H9 (cell line): Measurements from ENCODE around the gene PGS1. TPM values are rescaled to one million over a fixed set of nuclear protein-coding genes. Genes with fewer than 3 reads are reported as not detected.
A peak's percentile ranks its signal among the peaks of the same experiment; 100 is the strongest.

ENCODE experiments used
- DNase-seq: peaks from one replicate; pipeline ENCODE4 v3.0.0-alpha.2; 2017
- H2AFZ ChIP-seq: one replicate; pipeline ENCODE4 v1.6.1; 2013; ENCODE audit warnings: mild to moderate bottlenecking, low read length, control low read depth, moderate library complexity
- H2AK5ac ChIP-seq: 2 replicates; pipeline ENCODE4 v1.6.1; 2013; ENCODE audit warnings: low read length, control low read depth, mixed read lengths; ENCODE audit not compliant: insufficient read length
- H2BK120ac ChIP-seq: one replicate; pipeline ENCODE4 v1.6.1; 2013; ENCODE audit warnings: low read depth, mild to moderate bottlenecking, low read length, control low read depth, inconsistent platforms; ENCODE audit not compliant: poor library complexity, severe bottlenecking
- H2BK12ac ChIP-seq: 2 replicates; pipeline ENCODE4 v1.6.1; 2013; ENCODE audit warnings: low read length, control low read depth, mixed read lengths, low read depth; ENCODE audit not compliant: insufficient read length
- H2BK15ac ChIP-seq: 2 replicates; pipeline ENCODE4 v1.6.1; 2013; ENCODE audit warnings: low read depth, low read length, control low read depth
- H2BK20ac ChIP-seq: one replicate; pipeline ENCODE4 v1.6.1; 2013; ENCODE audit warnings: low read depth, mild to moderate bottlenecking, low read length, control low read depth, inconsistent platforms; ENCODE audit not compliant: poor library complexity, severe bottlenecking
- H2BK5ac ChIP-seq: 2 replicates; pipeline ENCODE4 v1.6.1; 2013; ENCODE audit warnings: low read length, control low read depth, mixed read lengths; ENCODE audit not compliant: insufficient read length
- H3K14ac ChIP-seq: 2 replicates; pipeline ENCODE4 v1.6.1; 2013; ENCODE audit warnings: low read length, control low read depth; ENCODE audit not compliant: insufficient read depth
- H3K18ac ChIP-seq: 2 replicates; pipeline ENCODE4 v1.6.1; 2013; ENCODE audit warnings: low read depth, mild to moderate bottlenecking, mixed read lengths, low read length, control low read depth; ENCODE audit not compliant: insufficient read length
- H3K23ac ChIP-seq: 2 replicates; pipeline ENCODE4 v1.6.1; 2013; ENCODE audit warnings: low read length, control low read depth, mixed read lengths, low read depth; ENCODE audit not compliant: insufficient read length
- H3K23me2 ChIP-seq: 2 replicates; pipeline ENCODE4 v1.6.1; 2013; ENCODE audit warnings: low read depth, mild to moderate bottlenecking, mixed read lengths, low read length, control low read depth; ENCODE audit not compliant: insufficient read length, poor library complexity, severe bottlenecking
- H3K27ac ChIP-seq: 2 replicates; pipeline ENCODE4 v1.5.1; 2013; ENCODE audit warnings: low read length, control low read depth, mixed read lengths, low read depth; ENCODE audit not compliant: insufficient read length
- H3K27me3 ChIP-seq: 2 replicates; pipeline ENCODE4 v1.6.1; 2013; ENCODE audit warnings: low read length, control low read depth, inconsistent platforms; ENCODE audit not compliant: insufficient read depth
- H3K4ac ChIP-seq: 2 replicates; pipeline ENCODE4 v1.6.1; 2013; ENCODE audit warnings: low read depth, mild to moderate bottlenecking, control low read depth, inconsistent platforms, low read length, moderate library complexity
- H3K4me1 ChIP-seq: 2 replicates; pipeline ENCODE4 v1.6.1; 2013; ENCODE audit warnings: low read length, control low read depth, inconsistent platforms; ENCODE audit not compliant: insufficient read depth
- H3K4me2 ChIP-seq: 2 replicates; pipeline ENCODE4 v1.6.1; 2013; ENCODE audit warnings: low read length, control low read depth, mixed read lengths; ENCODE audit not compliant: insufficient read length, insufficient read depth
- H3K56ac ChIP-seq: 2 replicates; pipeline ENCODE4 v1.6.1; 2013; ENCODE audit warnings: low read depth, mild to moderate bottlenecking, mixed read lengths, low read length, control low read depth; ENCODE audit not compliant: insufficient read length
- H3K79me1 ChIP-seq: 2 replicates; pipeline ENCODE4 v1.6.1; 2013; ENCODE audit warnings: low read depth, mild to moderate bottlenecking, moderate library complexity, low read length, control low read depth, inconsistent platforms; ENCODE audit not compliant: insufficient read depth, poor library complexity, severe bottlenecking
- H3K79me2 ChIP-seq: 2 replicates; pipeline ENCODE4 v1.6.1; 2013; ENCODE audit warnings: low read length, control low read depth, inconsistent platforms; ENCODE audit not compliant: insufficient read depth
- H3K9ac ChIP-seq: 2 replicates; pipeline ENCODE4 v1.6.1; 2013; ENCODE audit warnings: low read length, control low read depth, mixed read lengths; ENCODE audit not compliant: insufficient read length; ENCODE audit errors: extremely low read depth
- H3K9me3 ChIP-seq: one replicate; pipeline ENCODE4 v1.6.1; 2013; ENCODE audit warnings: low read depth, low read length, inconsistent platforms; ENCODE audit not compliant: control insufficient read depth
- H3T11ph ChIP-seq: one replicate; pipeline ENCODE4 v1.6.1; 2013; ENCODE audit warnings: mild to moderate bottlenecking, low read length, control low read depth, inconsistent platforms
- H4K20me1 ChIP-seq: one replicate; pipeline ENCODE4 v1.6.1; 2013; ENCODE audit not compliant: control insufficient read depth, insufficient read length, insufficient read depth
- H4K5ac ChIP-seq: 2 replicates; pipeline ENCODE4 v1.6.1; 2013; ENCODE audit warnings: low read depth, mild to moderate bottlenecking, mixed read lengths, low read length, control low read depth; ENCODE audit not compliant: insufficient read length
- H4K8ac ChIP-seq: replicated peaks from 2 replicates; pipeline ENCODE4 v1.6.1; 2013; ENCODE audit warnings: low read length, control low read depth, mixed read lengths, low read depth; ENCODE audit not compliant: insufficient read length
- H4K91ac ChIP-seq: 2 replicates; pipeline ENCODE4 v1.6.1; 2013; ENCODE audit warnings: low read depth, mild to moderate bottlenecking, moderate library complexity, mixed read lengths, low read length, control low read depth; ENCODE audit not compliant: insufficient read length
- H3K27ac Mint-ChIP-seq, 3 experiments: 2 replicates in 2 of 3; 3 replicates in 1 of 3; pipeline ENCODE4 v1.8.0; 2020 to 2021; ENCODE audit warnings: mixed read lengths in 3 of 3, mild to moderate bottlenecking in 1 of 3, moderate library complexity in 1 of 3
- H3K27me3 Mint-ChIP-seq: 2 replicates; pipeline ENCODE4 v1.8.0; 2021; ENCODE audit warnings: low read depth, mild to moderate bottlenecking, moderate library complexity, mixed read lengths
- H3K36me3 Mint-ChIP-seq, 3 experiments: 2 replicates in 2 of 3; 3 replicates in 1 of 3; pipeline ENCODE4 v1.8.0; 2020 to 2021; ENCODE audit warnings: low read depth in 3 of 3, mixed read lengths in 3 of 3; ENCODE audit not compliant: insufficient read depth in 1 of 3
- H3K4me1 Mint-ChIP-seq, 2 experiments: 2 replicates each; pipeline ENCODE4 v1.8.0; 2020; ENCODE audit warnings: mixed read lengths in 2 of 2
- H3K4me3 Mint-ChIP-seq, 2 experiments: 2 replicates in 1 of 2; 3 replicates in 1 of 2; pipeline ENCODE4 v1.8.0; 2020 to 2021; ENCODE audit warnings: mild to moderate bottlenecking in 2 of 2, mixed read lengths in 2 of 2, moderate library complexity in 1 of 2
- H3K9me3 Mint-ChIP-seq, 2 experiments: 2 replicates in 1 of 2; 3 replicates in 1 of 2; pipeline ENCODE4 v1.8.0; 2020; ENCODE audit warnings: mild to moderate bottlenecking in 2 of 2, mixed read lengths in 2 of 2, moderate library complexity in 1 of 2
- CTCF ChIP-seq: fragments of 200-600 bp; sonication (generic); conservative IDR thresholded peaks from 3 replicates; pipeline ENCODE4 v1.8.0; 2021; ENCODE audit warnings: antibody characterized with exemption, mild to moderate bottlenecking
- WGBS: extraction: QIAGEN DNeasy Blood & Tissue Kit; methylation state at CpG from one replicate; pipeline ENCODE4 v1.1.7; 2013; ENCODE audit warnings: missing lambda C conversion rate, low lambda C conversion rate, mixed read lengths; ENCODE audit not compliant: insufficient read length; ENCODE audit errors: extremely low coverage; 5-methylcytosine and 5-hydroxymethylcytosine counted together
- total RNA-seq: library from RNA; stranded (reverse); gene quantifications from 2 replicates; pipeline ENCODE4 v1.2.1, GENCODE V29; 2021

The PGS1 gene
- total RNA-seq, 1 experiment from 2014 or later, result 45.7 TPM

- Histone ChIP-seq H3K27ac (no peak overlapping the region), H3K4me1 (peaks cover 21% of the 10 kb centered on the region; the same call in 1 of the 2 replicates)
- DNase-seq, result peak; percentile 76
These were observed 20.5 kb upstream of the PGS1 start for GRCh38 chr17:78357672-78358537.

More at GRCh38 chr17:78357672-78358537, 20.5 kb upstream of the PGS1 start:
- no peak overlapping the region for H4K8ac ChIP-seq
- peak overlapping the region; percentile 7 for H3K9ac ChIP-seq
- peaks cover 15% of the 10 kb centered on the region; the same call in 1 of the 2 replicates for H3K79me2 ChIP-seq
- H3K27me3 Mint-ChIP-seq, result peaks cover 73% of the 10 kb centered on the region
- H3K27me3 ChIP-seq, result no peaks in the 10 kb centered on the region
- no peak overlapping the region for H2BK12ac ChIP-seq
- H3K23ac ChIP-seq, result no peak overlapping the region
- peaks cover 26% of the 10 kb centered on the region for H3K23me2 ChIP-seq
- no peak overlapping the region for H2BK5ac ChIP-seq
- H3K79me1 ChIP-seq, result no peaks in the 10 kb centered on the region
- H3K18ac ChIP-seq, result no peak overlapping the region
- H3K27ac Mint-ChIP-seq, result peak overlapping the region in 1 of 3 experiments; percentile 34; a peak in 1 of 7 replicates
- no peaks in the 10 kb centered on the region for H3K9me3 ChIP-seq
- H2BK15ac ChIP-seq, result no peak overlapping the region
- H3K4me3 Mint-ChIP-seq, result peak overlapping the region; percentile 63 to 84
- no peak overlapping the region for H2AFZ ChIP-seq
- no peak overlapping the region for H4K91ac ChIP-seq
- H4K20me1 ChIP-seq, result no peaks in the 10 kb centered on the region
- no peak overlapping the region for H4K5ac ChIP-seq
- TF ChIP-seq CTCF, result no peak
- H3T11ph ChIP-seq, result no peak overlapping the region
- H3K4me2 ChIP-seq, result peak overlapping the region; percentile 42
- no peak overlapping the region for H2BK20ac ChIP-seq
- peaks cover 61 to 70% of the 10 kb centered on the region in 2 experiments for H3K4me1 Mint-ChIP-seq
- peaks cover 0 to 4% of the 10 kb centered on the region in 2 experiments; a peak in 2 of 5 replicates for H3K9me3 Mint-ChIP-seq
- H3K56ac ChIP-seq, result no peak overlapping the region
- WGBS, result no CpG with 5 or more reads among the region's 25 CpGs
- no peak overlapping the region for H2AK5ac ChIP-seq
- H3K36me3 Mint-ChIP-seq, result peaks cover 14 to 21% (median 14%) of the 10 kb centered on the region in 3 experiments; a peak in 6 of 7 replicates
- no peak overlapping the region for H3K4ac ChIP-seq
- H2BK120ac ChIP-seq, result no peak overlapping the region
- H3K14ac ChIP-seq, result no peak overlapping the region
